ENCODE data around the gene AGAP3. TPM values are rescaled to one million over a fixed set of nuclear protein-coding genes. Genes with fewer than 3 reads are reported as not detected.
A peak's percentile ranks its signal among the peaks of the same experiment; 100 is the strongest.

AGAP3 gene
- total RNA-seq, 1 donor from 2014 or later: 27.6 TPM

GRCh38 chr7:151110236-151110940 lies 24.1 kb downstream of the AGAP3 start:
- DNase-seq: no peak

GRCh38 chr7:151110941-151111645 lies 24.8 kb downstream of the AGAP3 start:
- peak; percentile 24 for DNase-seq

GRCh38 chr7:151113344-151114150 lies 27.3 kb downstream of the AGAP3 start:
- DNase-seq: no peak

- no peak for DNase-seq
These were observed 28.1 kb downstream of the AGAP3 start for GRCh38 chr7:151114151-151115090.

GRCh38 chr7:151115121-151115835 lies 29.0 kb downstream of the AGAP3 start:
- no peak for DNase-seq

- DNase-seq: no peak
These were observed 29.7 kb downstream of the AGAP3 start for GRCh38 chr7:151115836-151116418.

- DNase-seq: no peak
These were observed 30.5 kb downstream of the AGAP3 start for GRCh38 chr7:151116603-151117440.

- DNase-seq: no peak
These were observed 31.3 kb downstream of the AGAP3 start for GRCh38 chr7:151117565-151117964.

- no peak for DNase-seq
These were observed 32.1 kb downstream of the AGAP3 start for GRCh38 chr7:151118108-151119054.

GRCh38 chr7:151119055-151119415 lies 32.8 kb downstream of the AGAP3 start:
- no peak for DNase-seq

GRCh38 chr7:151119902-151120301 lies 33.6 kb downstream of the AGAP3 start:
- DNase-seq: no peak

GRCh38 chr7:151120896-151121295 lies 34.6 kb downstream of the AGAP3 start:
- DNase-seq: no peak

GRCh38 chr7:151121380-151122170 lies 35.3 kb downstream of the AGAP3 start:
- DNase-seq: no peak

- DNase-seq: no peak
These were observed 36.0 kb downstream of the AGAP3 start for GRCh38 chr7:151122276-151122675.

GRCh38 chr7:151122796-151123157 lies 36.5 kb downstream of the AGAP3 start:
- DNase-seq: no peak

- no peak for DNase-seq
These were observed 37.0 kb downstream of the AGAP3 start for GRCh38 chr7:151123158-151123821.

GRCh38 chr7:151123822-151124464 lies 37.7 kb downstream of the AGAP3 start:
- peak; percentile 76 for DNase-seq
